Activated CD8-positive, alpha-beta memory T cell treated with anti-CD3 and anti-CD28 coated beads, Interleukin-2, amount 50 U/mL, for 1 hour (primary cell): ENCODE measurements around the gene TAF10.

ENCODE experiments used
- DNase-seq: peaks from one replicate; pipeline ENCODE4 v3.0.0-alpha.2; 2020; ENCODE audit errors: extremely low read depth

Gene TAF10

GRCh38 chr11:6608726-6609501 is 3.1 kb downstream of the TAF10 start:
- no peak for DNase-seq

GRCh38 chr11:6608011-6608410 is 4.0 kb downstream of the TAF10 start:
- DNase-seq, result no peak

- DNase-seq, result no peak
Observed at GRCh38 chr11:6607190-6607795, 4.7 kb downstream of the TAF10 start.

GRCh38 chr11:6606471-6607189 is 5.4 kb downstream of the TAF10 start:
- DNase-seq, result no peak

- DNase-seq, result no peak
Observed at GRCh38 chr11:6604790-6605189, 7.2 kb downstream of the TAF10 start.

GRCh38 chr11:6604081-6604626 is 7.9 kb downstream of the TAF10 start:
- peak; percentile 51 for DNase-seq

GRCh38 chr11:6603287-6604080 is 8.5 kb downstream of the TAF10 start, which contains the start of the genes ILK and RRP8:
ILK (plus strand) TSS chr11:6603774; CDS start chr11:6604272, 498 bp downstream.
RRP8 (minus strand) TSS chr11:6603616; CDS start chr11:6603502, 114 bp downstream.
- peak; percentile 53 for DNase-seq

- DNase-seq, result no peak
Observed at GRCh38 chr11:6602096-6602940, 9.7 kb downstream of the TAF10 start.

- DNase-seq, result no peak
Observed at GRCh38 chr11:6601041-6601461, 11.0 kb downstream of the TAF10 start.

- no peak for DNase-seq
Observed at GRCh38 chr11:6599881-6600390, 12.1 kb downstream of the TAF10 start.

- no peak for DNase-seq
Observed at GRCh38 chr11:6599449-6599848, 12.6 kb downstream of the TAF10 start.

- no peak for DNase-seq
Observed at GRCh38 chr11:6598555-6598954, 13.5 kb downstream of the TAF10 start.

GRCh38 chr11:6596239-6596877 is 15.7 kb downstream of the TAF10 start:
- DNase-seq, result no peak

GRCh38 chr11:6594142-6594768 is 17.8 kb downstream of the TAF10 start:
- DNase-seq, result no peak

GRCh38 chr11:6588018-6588417 is 24.0 kb downstream of the TAF10 start:
- no peak for DNase-seq

- no peak for DNase-seq
Observed at GRCh38 chr11:6587360-6587953, 24.6 kb downstream of the TAF10 start.

GRCh38 chr11:6586434-6587359 is 25.3 kb downstream of the TAF10 start:
- DNase-seq, result no peak

GRCh38 chr11:6584528-6584927 is 27.5 kb downstream of the TAF10 start:
- DNase-seq, result no peak
